ENCODE data around the gene NBAS. TPM values are rescaled to one million over a fixed set of nuclear protein-coding genes. Genes with fewer than 3 reads are reported as not detected.

NBAS gene
- total and polyA plus RNA-seq, 9 of the 15 experiments (the other 6 are each of a cell fraction or from before 2014, with no cell fraction given) = 15.3 to 94.4 (median 69.9) TPM

DNA sequence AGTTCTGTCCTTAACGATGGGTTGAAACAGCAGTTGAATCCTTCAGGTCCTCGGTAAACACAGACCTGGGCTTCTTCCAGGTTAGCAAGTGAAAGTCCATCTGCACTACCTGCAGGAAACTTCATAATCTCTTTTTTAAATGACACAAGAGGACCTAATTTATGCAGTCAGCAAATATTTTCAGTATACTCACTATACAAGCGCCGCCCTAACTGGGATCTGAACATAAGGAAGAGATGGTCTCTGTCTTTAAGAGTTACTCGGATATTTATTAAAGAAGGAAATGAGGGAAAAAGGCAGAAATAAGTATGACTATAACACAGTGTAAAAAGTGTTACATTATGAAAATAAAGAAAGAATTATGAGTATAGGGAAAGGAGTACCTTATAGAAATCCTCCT is 103.3 kb downstream of the NBAS start:
- Histone ChIP-seq H3K27ac (ENCODE audit: extremely low read depth, low read depth, low read length) (no peak overlapping the region), H3K4me2 (ENCODE audit: insufficient read depth, low read length) (no peak overlapping the region), H4K20me1 (replicated peaks; ENCODE audit: control insufficient read depth, insufficient read depth, low read length) (no peaks in the 10 kb centered on the region), H3K4me1 (replicated peaks in 1 of 2; ENCODE audit: control insufficient read depth in 2 of 2, insufficient read depth in 2 of 2, low read length in 2 of 2) (no peaks in the 10 kb centered on the region), H3K36me3 (ENCODE audit: control insufficient read depth, insufficient read depth, low read length) (peaks cover 88% of the 10 kb centered on the region), H3K27me3 (ENCODE audit: control insufficient read depth in 2 of 2, insufficient read depth in 2 of 2, low read length in 2 of 2) (no peaks in the 10 kb centered on the region), H3K9me3 (replicated peaks; ENCODE audit: control insufficient read depth, insufficient read depth, low read depth, low read length) (no peaks in the 10 kb centered on the region), H3K4me3 (no peak overlapping the region), H2AFZ (ENCODE audit: low read depth, low read length) (no peak overlapping the region), H3K9me1 (ENCODE audit: control insufficient read depth, insufficient read depth, low read length) (no peaks in the 10 kb centered on the region), H3K79me2 (ENCODE audit: control insufficient read depth, insufficient read depth, low read length) (no peaks in the 10 kb centered on the region), H3K9ac (ENCODE audit: insufficient read depth in 1 of 2, low read depth in 2 of 2, low read length in 2 of 2) (no peak overlapping the region)
- DNase-seq (ENCODE audit: extremely low read depth in 1 of 4, low spot score in 3 of 4) (no peak), FAIRE-seq (no peak), ATAC-seq (no peak)
- intact Hi-C loops (cut with micrococcal nuclease) = no loop called here
- 95% methylated on average over 5 of the region's 5 CpGs for WGBS (ENCODE audit: insufficient coverage, low coverage, missing lambda C conversion rate)
- in situ Hi-C loops (cut with MboI) = no loop called here
- ChIA-PET CTCF (ENCODE audit: low intra/inter-chr PET ratio) (no interaction called here), POLR2A (no interaction called here)
- no TSS peak for BruUV-seq (replicated peaks)
- no peak for TF ChIP-seq ZNF134 (CRISPR knock-in tag; conservative IDR thresholded peaks at IDR 0.05)
- no peak for TF ChIP-seq KLF16 (IDR thresholded peaks at IDR 0.05)
- TF ChIP-seq, protein P1, sequence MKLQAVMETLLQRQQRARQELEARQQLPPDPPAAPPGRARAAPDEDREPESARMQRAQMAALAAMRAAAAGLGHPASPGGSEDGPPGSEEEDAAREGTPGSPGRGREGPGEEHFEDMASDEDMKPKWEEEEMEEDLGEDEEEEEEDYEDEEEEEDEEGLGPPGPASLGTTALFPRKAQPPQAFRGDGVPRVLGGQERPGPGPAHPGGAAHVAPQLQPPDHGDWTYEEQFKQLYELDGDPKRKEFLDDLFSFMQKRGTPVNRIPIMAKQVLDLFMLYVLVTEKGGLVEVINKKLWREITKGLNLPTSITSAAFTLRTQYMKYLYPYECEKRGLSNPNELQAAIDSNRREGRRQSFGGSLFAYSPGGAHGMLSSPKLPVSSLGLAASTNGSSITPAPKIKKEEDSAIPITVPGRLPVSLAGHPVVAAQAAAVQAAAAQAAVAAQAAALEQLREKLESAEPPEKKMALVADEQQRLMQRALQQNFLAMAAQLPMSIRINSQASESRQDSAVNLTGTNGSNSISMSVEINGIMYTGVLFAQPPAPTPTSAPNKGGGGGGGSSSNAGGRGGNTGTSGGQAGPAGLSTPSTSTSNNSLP (IDR thresholded peaks at IDR 0.05; ENCODE audit: borderline replicate concordance, low read depth, low read length) = no peak
- TF ChIP-seq ZNF589 (CRISPR knock-in tag; IDR thresholded peaks at IDR 0.05; ENCODE audit: low read depth) = no peak
- TF ChIP-seq ZNF609 (CRISPR knock-in tag; IDR thresholded peaks at IDR 0.05; ENCODE audit: borderline replicate concordance) = no peak
- TF ChIP-seq THRA (IDR thresholded peaks at IDR 0.05) = no peak
- peak; percentile 18; the same call in 1 of the 2 replicates for TF ChIP-seq C11orf30 (IDR thresholded peaks at IDR 0.05; ENCODE audit: low read depth)
- peak; percentile 50 for TF ChIP-seq ZNF316 (IDR thresholded peaks at IDR 0.05)

All from K562 (cell line).